Measurements from ENCODE around the gene CLMN.

CLMN gene

GRCh38 chr14:95245334-95245733, 74.4 kb downstream of the CLMN start:
- no peak for DNase-seq (ENCODE audit: low read depth in 3 of 3, low spot score in 1 of 3)

DNA sequence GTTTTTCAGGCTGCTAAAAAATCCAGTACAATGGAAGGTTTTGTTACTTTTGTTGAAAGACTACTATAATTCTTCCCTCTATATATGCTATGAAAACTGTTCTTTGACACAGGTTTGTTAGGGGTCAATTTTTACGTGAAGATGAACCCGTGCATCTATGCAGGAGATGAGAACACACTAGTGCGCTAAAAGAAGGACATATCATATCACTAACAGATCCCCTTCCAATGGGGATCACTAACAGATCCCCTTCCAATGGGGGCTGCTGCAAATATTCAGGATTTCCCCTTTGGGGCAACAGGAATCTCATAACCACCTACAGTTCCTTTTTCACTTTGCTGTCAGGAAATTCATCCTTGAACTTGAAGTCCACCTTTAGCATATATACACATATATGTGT, 75.1 kb downstream of the CLMN start:
- no peak for DNase-seq (ENCODE audit: low read depth in 3 of 3, low spot score in 1 of 3)

DNA sequence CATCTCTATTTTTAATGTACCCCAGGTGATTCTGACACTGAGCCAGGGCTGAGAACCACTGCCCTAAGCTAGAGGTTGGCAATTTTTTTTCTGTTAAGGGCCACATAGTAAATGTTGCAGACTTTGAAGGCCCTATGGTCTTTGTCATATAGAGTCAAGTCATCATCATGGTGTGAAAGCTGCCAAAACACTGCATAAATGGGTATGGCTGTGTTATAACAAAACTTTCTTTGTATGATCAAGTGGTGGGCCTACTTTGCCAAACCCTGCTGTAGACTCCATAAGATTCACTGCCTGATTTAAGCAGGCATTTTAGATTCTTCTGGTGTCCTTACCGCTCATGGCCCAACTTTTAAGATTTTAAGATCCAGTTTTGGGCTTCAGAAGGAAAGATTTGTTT, 76.8 kb downstream of the CLMN start:
- DNase-seq (ENCODE audit: low read depth in 3 of 3, low spot score in 1 of 3), result no peak

- no peak for DNase-seq (ENCODE audit: low read depth in 3 of 3, low spot score in 1 of 3)
Measured at GRCh38 chr14:95240859-95241813, 78.6 kb downstream of the CLMN start.

- no peak for DNase-seq (ENCODE audit: low read depth in 3 of 3, low spot score in 1 of 3)
Measured at GRCh38 chr14:95238487-95239298, 81.0 kb downstream of the CLMN start.

DNA sequence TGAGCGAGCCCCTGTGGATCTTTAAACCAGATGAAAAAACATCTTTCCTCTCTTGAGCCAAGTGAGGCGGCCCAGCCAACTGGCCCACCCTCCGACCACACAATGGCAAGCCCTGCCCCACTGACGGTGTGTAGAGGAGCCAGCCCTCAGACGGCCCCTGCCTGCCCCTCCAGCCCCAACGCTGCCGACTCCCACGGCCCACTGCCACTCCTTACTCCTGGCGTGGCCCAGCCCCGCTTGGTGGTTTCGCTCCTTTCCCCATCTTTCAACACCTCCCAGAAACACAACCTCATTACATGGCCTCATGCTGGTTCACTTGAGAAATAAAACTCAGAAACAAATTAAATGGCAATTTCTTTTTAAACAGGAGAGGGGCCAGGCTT, 81.8 kb downstream of the CLMN start:
- DNase-seq (ENCODE audit: low read depth in 3 of 3, low spot score in 1 of 3), result no peak

- DNase-seq (ENCODE audit: low read depth in 3 of 3, low spot score in 1 of 3), result no peak
Measured at GRCh38 chr14:95237121-95237957, 82.4 kb downstream of the CLMN start.

DNA sequence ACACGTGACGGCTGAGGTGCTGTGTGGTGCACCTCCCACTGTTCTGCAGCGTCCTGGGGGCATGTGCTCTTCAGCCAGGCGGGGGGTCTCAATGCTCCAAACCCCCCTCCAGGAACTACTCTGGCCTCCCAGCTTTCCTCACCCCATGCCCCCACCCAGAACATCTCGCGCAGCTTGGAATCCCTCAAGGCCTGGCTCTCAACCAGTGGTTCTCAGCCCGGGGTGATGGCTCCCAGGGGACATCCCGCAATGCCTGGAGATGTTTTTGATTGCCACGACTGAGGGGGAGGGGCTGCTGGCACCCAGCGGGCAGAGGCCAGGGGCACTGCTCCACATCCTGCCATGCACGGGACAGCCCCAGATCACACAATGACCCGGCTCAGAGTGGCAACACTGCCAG, 83.5 kb downstream of the CLMN start:
- no peak for DNase-seq (ENCODE audit: low read depth in 3 of 3, low spot score in 1 of 3)

DNA sequence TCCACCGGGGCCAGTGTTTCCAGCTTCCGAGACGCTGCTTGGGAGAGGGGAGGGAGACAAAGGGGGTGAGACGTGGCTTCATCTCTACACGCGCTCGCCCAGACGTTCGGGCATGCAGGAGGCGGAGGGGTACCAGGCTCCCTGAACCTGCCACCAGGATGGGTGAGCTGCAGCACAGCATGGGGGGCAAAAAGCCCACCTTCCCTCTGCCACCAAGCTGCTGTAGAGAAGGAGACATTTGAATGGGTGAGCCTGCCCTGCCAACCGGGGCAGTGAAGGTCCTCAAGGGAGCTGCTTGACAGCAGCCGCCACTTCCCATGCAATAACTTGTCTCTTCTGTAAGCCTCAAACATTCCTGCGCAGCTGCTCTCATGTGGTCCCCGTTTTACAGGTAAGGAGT, 83.9 kb downstream of the CLMN start:
- DNase-seq (ENCODE audit: low read depth in 3 of 3, low spot score in 1 of 3), result no peak

DNA sequence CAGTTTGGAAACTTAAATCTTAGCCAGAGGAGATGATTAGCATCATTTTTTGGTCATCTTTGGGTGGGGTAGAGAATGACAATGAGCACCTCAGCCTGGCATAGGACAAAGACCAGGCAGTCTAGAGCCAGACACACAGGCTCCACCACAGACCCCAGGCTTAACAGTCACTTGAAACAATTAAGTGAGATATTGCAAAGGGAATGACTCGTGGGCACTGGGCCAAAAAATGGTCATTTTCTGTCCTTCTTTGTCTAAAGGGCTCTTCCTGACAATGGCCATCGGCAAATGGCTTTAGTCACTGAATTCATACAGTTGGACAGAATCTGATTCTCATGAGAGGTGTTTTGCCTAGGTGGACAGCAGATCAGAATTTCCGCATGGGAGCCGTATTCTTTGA, 84.4 kb downstream of the CLMN start:
- DNase-seq (ENCODE audit: low read depth in 3 of 3, low spot score in 1 of 3), result no peak

- no peak for DNase-seq (ENCODE audit: low read depth in 3 of 3, low spot score in 1 of 3)
Measured at GRCh38 chr14:95234426-95234825, 85.3 kb downstream of the CLMN start.

- no peak for DNase-seq (ENCODE audit: low read depth in 3 of 3, low spot score in 1 of 3)
Measured at GRCh38 chr14:95233702-95234241, 85.9 kb downstream of the CLMN start.

DNA sequence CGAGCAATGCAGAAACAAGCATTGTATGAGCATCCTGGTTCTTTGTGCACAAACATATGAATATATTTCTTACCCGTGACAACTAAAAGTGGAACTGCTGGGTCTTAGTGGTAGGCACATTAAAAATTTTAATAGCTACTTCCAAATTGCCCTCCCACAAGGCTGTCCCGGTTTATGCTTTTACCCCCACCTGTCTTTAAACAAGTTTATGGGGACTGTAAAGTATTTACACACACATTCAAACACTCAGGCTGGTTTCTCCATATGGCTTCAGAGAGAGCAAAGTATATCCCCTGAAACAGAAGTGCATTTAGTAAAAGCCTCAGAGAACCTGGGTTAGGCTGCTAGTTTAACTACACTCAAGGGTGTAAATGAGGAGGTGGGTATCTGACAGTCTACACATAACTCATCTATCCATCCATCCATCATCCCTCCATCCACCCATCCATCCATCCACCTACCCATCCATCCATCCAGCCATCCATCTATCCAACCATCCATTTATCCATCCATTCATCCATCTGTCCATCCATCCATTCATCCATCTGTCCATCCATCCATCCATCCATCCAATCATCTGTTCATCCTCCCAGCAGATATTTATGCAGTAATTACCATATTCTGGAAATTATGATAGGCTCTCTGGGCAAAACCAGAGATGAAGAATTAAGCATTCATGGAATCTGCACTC, 86.7 kb downstream of the CLMN start:
- no peak for DNase-seq (ENCODE audit: low read depth in 3 of 3, low spot score in 1 of 3)

- DNase-seq (ENCODE audit: low read depth in 3 of 3, low spot score in 1 of 3), result no peak
Measured at GRCh38 chr14:95231966-95232633, 87.6 kb downstream of the CLMN start.

- DNase-seq (ENCODE audit: low read depth in 3 of 3, low spot score in 1 of 3), result no peak
Measured at GRCh38 chr14:95229749-95230148, 90.0 kb downstream of the CLMN start.

DNA sequence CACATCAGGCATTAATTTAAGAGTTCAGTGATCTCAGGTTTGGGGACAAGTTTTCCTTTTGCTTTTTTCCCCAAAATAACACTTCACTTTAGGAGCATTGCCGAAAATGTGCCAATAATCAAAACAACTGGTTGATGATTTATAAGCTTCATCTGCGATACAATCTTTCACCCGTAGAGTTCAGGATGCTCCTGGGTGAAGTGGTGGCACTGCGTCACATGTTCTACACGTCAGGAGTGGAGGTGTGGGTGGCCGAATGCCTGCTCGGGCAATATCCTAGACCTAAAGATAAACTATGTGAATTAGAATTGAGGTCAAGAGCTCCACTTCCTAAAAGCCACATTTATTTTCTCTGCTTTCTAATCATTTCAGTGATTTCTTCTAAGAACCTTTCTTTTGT, 91.5 kb downstream of the CLMN start:
- no peak for DNase-seq (ENCODE audit: low read depth in 3 of 3, low spot score in 1 of 3)

- no peak for DNase-seq (ENCODE audit: low read depth in 3 of 3, low spot score in 1 of 3)
Measured at GRCh38 chr14:95227279-95227860, 92.3 kb downstream of the CLMN start.

DNA sequence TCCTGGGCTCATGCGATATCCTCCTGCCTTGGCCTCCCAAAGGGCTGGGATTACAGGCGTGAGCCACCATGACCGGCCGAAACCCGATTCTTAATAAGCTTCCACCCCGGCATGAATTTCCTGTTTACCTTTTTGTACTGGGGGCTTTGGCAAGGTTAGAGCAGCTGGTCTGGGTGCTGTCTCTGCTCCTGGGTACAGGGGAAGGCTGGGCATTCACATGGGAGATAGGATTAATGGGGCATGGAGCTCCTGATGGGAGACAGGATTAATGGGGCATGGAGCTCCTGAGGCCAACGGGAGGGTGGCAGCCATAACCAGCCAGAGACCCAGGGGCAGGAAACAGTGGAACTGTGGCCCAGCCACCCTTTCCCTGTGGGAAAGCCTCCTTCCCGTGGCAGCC, 92.9 kb downstream of the CLMN start:
- no peak for DNase-seq (ENCODE audit: low read depth in 3 of 3, low spot score in 1 of 3)

- no peak for DNase-seq (ENCODE audit: low read depth in 3 of 3, low spot score in 1 of 3)
Measured at GRCh38 chr14:95225251-95225887, 94.3 kb downstream of the CLMN start.

Measured in stimulated activated CD4-positive, alpha-beta T cell treated with anti-CD3 and anti-CD28 coated beads, TNF-alpha, amount 100 ng/mL, for 1 hour (primary cell).